ENCODE results near the gene ABCA3.

Gene ABCA3

DNA sequence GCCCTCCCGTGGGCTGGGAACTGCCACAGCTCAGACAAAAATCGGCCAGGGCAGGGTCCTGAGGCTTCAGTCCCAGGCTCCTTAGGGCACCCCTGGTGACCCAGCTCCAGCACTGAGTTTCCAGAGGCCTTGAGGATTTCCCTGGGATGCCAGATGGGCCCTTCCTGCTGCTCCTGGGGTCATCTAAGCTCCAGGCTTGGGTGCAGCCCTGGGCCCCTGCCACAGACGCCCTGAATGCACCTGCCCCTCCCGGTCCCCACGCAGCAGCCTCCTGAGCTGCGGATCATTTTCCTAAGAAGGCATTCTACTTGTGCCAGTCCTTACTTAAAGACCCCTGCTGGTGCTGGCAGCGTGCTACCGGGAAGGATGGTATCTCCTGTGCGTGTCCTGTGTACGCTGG lies 66.6 kb downstream of the ABCA3 start:
- TF ChIP-seq, protein P1, sequence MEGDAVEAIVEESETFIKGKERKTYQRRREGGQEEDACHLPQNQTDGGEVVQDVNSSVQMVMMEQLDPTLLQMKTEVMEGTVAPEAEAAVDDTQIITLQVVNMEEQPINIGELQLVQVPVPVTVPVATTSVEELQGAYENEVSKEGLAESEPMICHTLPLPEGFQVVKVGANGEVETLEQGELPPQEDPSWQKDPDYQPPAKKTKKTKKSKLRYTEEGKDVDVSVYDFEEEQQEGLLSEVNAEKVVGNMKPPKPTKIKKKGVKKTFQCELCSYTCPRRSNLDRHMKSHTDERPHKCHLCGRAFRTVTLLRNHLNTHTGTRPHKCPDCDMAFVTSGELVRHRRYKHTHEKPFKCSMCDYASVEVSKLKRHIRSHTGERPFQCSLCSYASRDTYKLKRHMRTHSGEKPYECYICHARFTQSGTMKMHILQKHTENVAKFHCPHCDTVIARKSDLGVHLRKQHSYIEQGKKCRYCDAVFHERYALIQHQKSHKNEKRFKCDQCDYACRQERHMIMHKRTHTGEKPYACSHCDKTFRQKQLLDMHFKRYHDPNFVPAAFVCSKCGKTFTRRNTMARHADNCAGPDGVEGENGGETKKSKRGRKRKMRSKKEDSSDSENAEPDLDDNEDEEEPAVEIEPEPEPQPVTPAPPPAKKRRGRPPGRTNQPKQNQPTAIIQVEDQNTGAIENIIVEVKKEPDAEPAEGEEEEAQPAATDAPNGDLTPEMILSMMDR (IDR thresholded peaks at IDR 0.05) = no peak

DNA sequence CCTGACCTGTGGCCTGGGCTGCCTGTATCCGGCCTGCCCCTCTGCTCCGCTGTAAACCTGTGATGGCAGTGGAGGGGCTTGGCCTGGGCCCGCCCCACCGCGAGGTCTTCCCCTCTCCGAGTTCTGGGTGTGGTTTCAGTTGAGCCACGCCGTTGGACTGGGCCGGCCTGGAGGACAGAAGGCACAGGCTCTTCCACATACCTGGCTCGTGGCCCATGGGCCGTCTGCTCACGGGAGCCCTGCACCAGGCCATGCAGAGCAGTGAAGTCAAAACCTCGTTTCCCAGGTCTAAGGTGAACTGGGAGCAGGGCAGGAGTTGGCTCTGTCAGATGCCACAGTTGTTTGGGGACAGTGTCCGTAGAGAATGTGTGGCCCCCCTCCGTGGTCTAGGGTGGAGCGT lies 67.0 kb downstream of the ABCA3 start:
- TF ChIP-seq, protein P1 (IDR thresholded peaks at IDR 0.05) = no peak

DNA sequence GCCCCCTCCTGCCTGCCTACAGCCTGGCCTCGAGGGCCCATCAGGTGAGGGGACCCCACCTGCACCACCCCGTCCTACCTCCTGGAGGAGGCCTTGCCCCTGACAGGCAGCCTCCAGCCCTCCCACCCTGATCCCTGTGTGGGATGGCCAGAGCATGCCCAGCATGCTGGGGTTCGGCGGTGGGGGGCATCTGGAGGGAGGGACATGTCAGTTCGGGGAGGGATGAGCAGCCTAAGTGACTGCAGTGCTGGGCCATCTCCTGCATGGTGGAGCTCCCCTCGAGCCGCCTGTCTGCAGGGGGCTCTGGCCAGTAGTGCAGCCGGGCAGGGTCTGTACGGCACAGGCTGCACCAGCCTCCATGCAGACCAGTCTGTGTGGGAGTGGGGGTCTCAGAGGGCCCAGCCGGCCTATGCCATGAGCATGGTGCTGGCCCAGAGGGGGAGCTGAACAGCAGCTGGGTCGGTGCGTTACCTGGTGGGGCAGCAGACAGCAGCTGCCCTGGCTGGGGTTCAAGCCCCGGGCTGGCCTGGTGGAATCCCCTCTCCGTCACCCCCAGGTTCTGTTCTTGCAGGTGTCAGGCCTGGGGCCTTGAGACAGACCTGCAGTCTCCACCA lies 68.6 kb downstream of the ABCA3 start:
- TF ChIP-seq, protein P1 (IDR thresholded peaks at IDR 0.05) = no peak

DNA sequence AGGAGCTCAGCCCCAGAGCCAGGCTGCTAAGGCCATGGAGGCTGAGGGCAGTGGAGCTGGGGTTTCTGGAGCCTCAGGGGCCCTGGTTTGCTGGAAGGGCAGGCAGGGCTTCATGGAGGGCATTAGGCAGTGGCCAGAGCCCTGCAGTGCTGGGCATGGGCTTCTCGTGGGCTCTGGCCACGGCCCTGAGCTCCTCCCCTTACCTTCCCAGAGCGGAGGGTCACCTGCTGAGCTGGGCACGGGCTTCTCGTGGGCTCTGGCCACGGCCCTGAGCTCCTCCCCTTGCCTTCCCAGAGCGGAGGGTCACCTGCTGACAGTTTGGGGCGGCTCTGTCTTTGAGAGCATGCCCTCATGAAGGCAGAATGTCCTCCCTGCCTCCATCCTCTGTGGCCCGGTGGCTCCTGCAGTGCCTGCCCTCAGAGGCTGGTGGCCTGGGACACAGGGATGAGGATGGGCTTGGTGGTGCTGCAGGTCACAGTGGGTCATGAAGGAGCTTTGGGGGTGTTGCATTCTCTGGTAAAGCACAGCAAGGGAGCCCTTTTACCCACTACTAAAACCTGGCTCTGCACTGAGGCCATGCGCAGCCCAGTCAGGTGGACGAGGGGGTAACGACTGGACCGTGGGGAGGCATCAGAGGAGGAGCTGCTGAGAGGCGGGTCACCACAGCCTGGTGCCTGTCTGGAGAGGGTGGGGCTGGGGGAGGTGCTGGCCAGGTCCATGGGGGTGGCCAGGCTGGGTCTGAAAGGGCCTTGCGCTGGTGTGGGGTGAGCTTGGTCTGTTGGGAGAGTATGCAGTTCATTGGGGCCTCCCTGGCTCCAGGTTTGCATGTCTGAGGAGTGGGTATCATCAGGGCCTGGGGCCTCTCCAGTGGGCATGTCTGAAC lies 69.7 kb downstream of the ABCA3 start:
- TF ChIP-seq, protein P1 (IDR thresholded peaks at IDR 0.05) = no peak

DNA sequence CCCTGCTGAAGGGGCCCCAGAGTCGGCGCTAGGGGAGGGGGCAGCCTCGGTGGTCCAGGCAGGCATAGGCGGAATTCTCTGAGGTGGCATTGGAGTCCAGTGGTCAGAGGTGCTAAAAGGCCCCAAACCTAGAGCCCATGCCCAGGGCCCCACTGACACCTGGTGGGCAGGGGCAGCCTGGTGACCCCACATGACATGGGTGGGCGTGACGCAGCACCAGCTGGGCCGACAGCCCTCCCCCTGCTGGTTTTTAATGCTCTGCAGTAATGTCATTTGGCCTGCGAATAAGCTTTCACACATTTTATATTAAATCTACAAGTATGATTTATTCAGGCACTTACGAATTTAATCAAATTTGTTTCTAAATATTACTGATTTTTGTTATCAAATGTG lies 70.5 kb downstream of the ABCA3 start:
- TF ChIP-seq, protein P1 (IDR thresholded peaks at IDR 0.05) = no peak

DNA sequence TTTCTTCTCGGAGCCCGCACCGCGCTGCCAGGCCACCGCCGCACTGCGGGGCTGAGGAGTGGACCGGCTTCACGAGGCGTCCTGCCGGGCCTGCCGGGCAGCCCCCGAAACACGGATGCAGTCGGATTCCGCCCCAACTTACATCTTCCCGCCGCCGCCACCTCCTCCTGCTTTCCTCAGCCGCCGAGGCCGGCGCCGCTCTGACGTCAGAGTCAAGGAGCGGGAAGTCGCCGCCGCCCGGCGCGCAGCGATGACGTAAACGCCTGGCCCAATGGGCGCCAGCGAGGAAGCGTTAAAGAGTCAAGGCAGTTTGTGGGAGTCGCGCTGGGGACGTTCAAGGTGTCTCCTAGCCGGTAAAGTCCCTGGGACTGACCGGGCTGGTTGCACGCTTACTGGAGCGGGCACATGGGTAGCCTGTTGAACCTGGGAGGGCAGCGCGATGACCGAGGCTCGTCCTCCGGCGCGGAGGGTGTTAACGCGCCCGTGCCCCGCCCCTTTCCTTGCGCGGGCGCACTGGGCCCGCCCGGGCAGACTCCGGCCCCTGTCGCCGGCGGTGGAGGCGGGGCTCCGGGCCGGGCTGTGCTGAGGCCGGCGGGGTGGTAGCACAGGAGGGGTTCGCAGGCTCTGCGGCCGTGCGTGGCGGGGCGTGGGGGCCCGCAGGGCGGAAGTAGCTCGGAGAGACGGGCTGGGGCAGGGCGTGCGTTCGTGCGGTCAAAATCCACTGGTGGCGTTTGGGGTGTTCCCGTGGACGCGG lies 72.4 kb downstream of the ABCA3 start, which contains the start of gene RNPS1:
Gene RNPS1, minus strand, starts transcription at position 214 of the 754 bp plus-strand sequence. CDS start 3,483 bp downstream, outside the sequence.
- TF ChIP-seq, protein P1 (IDR thresholded peaks at IDR 0.05) = no peak

DNA sequence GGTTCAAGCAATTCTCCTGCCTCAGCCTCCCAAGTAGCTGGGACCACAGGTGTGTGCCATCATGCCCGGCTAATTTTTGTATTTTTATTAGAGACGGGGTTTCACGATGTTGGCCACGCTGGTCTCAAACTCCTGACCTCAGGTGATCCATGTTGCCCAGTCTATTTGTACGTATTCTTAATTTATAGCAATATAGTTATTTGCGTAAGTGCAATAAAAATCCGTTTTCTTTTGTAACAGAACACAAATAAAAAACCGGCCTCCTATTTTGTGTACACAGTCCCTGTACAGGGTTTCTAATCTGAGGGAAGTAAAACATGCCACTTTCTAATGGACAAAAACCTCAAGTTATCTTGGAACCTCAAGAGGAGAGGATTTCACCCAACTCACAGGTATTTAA lies 80.3 kb downstream of the ABCA3 start:
- TF ChIP-seq, protein P1 (IDR thresholded peaks at IDR 0.05) = no peak
